Measurements from ENCODE around the gene UBE2V1.
"Not testable (repeated sequence)": the region's sequence is repeated elsewhere in the genome, so short reads cannot be mapped to it uniquely, and the experiment has no call there.

The UBE2V1 gene

DNA sequence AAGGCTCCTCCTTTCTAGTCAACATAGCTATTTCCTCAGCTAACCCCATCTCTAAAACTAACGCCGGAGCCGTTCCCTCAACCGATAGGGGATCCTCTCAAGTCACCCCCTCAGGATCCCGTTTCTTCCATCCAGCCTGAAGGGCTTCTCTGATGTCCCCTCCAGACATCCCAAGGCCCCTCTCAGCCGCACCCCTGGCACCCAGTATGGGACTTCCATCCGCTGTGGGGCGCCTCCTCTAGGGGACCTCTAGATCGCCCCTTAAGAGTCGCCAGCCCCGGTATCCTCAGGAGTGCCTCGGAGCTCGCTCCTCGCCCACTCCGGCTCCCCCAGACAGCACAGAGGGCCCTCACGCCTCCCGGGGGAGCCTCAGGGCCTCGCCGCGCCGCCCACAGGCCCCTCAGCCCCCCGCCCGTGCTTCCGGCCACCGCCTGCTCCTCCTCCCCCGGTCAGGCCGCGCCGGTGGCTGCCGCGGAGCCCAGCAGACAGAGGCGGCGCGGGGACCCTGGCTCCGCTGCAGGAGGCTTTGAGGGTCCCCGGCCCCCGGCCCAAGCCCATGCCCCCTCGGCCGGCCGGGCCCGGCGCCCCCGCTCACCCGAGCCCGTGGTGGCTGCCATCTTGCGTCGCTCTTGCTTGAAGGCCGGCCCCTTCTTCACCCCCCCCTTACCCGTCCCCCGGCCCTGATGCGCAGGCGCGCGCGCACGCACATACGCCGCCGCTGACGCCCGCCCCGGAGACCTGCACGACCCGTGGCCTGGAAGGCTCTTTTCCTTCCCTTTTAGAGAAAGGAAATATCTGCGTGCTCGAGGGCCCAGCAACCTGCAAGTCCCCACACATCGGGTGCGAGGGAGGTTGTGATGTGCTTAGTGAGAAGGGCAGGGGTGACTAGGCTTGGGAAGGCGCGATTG lies at the start of gene UBE2V1:
TSS of gene UBE2V1 (minus strand) at position 639 of the 908 bp plus-strand sequence. CDS start at position 617, 22 bp downstream.
- peak; percentile 89 to 90 for DNase-seq

DNA sequence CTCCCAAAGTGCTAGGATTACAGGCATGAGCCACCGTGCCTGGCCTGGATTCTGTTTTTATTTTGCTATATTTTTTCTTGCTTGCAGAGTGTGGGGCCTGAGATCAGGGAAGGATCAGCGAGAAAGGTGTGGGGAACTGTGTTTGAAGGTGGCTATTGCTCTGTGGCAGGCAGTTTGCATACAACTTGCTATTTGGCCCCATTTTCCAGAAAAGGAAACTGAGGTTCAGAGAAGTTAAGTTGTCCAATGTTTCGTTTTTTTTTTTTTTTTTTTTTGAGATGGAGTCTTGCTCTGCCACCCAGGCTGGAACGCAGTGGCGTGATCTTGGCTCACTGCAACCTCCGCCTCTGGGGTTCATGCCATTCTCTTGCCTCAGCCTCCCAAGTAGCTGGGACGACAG lies 48.5 kb upstream of the UBE2V1 start:
- DNase-seq: not testable (repeated sequence)

GRCh38 chr20:50153500-50154377 lies 40.8 kb upstream of the UBE2V1 start, which contains the start of gene PEDS1:
Gene PEDS1 (minus strand): TSS chr20:50153723. CDS start chr20:50153637, 86 bp downstream.
- DNase-seq: peak; percentile 80

- no peak for DNase-seq
These were observed 40.2 kb upstream of the UBE2V1 start for GRCh38 chr20:50153153-50153499.

DNA sequence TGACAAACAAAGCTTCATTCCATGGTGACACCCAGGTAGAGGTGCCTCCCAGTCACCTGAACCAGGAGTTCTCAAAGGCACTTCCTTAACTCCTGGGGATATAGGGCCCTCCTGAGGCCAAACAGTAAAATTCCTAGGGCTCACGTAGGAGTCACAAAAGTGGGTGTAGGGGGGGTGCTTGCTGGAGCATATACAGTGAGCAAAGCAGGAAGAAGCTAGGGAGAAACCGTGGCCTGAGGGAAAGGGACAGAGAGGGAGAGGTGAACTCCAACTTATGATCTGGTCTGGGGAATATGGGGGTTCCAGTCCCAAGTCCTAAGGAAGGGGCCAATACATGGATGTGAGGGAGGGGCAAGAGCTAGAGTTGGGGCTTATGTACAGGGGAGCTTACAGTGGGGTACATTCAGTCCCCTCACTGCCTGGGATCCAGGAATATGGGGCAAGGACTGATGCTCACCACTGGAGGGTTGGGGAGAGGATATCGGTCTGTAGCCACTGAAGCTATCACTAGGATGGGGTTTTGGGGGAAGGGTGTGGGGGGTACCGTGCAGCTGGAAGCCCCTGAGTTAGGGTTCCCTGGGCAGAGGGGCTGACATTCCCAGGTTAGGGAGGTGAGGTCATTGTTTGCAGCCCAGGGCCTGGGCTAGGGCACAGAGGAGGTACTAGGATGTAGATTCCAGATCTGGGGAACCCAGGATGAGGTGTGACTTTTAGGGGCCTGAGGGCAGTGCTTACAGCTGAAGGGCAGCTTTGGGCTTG lies 39.6 kb upstream of the UBE2V1 start:
- no peak for DNase-seq

GRCh38 chr20:50151034-50151743 lies 38.2 kb upstream of the UBE2V1 start:
- DNase-seq: no peak

DNA sequence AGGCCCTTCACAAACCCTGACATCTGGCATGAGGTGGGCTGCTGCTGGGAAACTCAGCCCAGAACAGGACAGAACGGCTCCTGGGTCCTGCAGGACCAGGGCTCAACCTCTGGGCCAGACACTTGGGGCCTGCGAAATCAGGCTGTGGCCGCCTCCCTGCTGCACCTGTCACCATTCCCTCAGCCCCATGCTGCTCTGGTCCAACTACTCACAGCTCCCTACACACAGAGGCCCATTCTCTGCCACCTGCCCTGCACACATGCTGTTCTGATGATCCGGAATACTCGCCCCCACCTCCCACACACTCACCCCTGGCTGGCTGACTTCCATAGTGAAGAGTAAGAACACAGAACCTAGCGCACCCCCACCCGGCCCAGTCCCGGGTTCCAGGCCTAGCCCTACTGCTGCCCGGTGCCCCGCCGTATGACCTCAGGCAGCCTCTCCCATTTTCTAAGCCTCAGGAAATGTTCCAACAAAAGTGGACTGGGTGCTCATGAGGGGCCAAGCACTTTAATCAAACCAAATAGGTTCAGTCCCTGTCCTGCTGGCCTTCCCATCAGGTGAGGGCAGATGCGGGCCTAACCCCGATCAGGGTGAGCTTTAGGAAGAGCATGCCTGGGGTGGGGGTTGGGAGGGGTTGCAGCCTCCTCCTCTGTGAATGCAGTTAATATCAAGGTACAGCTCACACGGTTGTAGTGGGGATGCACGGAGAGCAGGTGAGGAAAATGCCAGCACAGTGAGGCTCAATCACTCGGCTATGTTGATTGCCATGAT lies 36.7 kb upstream of the UBE2V1 start:
- DNase-seq: no peak

DNA sequence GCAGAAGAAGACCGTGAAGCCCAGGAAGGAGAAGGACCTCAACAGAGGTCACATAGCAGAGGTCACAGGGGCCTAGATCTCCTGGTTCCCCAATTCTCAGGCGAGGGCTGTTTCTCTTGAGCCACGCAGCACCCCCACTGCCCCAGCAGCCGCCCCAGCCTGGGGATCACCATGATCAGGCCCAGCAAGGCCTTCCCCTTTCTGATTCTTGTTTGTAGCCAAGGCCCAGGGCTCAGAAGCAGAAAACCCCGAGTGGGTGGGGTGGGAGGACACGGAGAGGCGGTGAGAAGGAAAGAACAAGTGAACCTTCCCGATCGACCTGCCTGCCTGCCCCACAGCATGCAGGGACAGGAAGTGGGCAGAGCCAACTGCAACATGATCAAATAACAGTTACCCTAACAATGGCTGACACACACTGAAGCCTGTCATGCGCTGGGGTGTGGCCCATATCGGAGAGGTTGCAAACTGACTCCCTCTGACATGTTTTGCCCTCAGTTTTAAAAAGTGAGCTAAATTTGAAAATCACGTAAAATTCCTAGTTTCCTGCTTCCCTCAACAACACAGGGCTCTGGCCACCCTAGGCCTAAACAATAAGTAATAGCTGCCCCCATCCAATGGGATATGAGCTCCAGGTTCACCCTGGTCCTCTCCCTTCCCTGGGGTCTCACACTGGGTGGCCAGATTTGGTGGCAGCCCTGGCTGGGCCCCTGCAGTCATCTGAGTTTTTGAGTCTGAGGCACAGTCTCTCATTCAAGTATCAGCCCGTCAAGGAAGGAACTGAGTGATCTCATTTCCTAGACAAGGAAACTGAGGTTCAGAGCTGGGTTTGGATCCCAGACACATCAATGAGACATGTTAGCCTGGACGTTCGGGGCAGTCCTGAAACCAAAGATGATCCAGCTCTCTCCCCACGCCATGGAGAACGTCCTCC lies 34.0 kb upstream of the UBE2V1 start:
- DNase-seq: peak; percentile 85 to 86

- no peak for DNase-seq
These were observed 33.3 kb upstream of the UBE2V1 start for GRCh38 chr20:50146214-50146613.

DNA sequence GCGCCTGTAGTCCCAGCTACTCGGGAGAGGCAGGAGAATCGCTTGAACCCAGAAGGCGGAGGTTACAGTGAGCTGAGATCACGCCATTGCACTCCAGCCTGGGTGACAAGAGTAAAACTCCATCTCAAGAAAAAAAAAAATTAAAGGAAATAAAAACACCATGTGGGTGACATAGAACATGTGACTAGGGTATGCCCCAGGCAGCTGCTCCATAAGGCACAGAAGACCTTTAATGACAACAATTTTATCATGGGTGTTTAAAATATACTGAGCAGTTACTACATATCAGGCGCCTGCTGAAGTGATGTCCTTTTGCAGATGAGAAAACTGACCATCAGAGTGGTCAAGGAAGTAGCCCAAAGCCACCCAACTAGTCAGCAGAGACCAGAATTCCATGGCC lies 32.6 kb upstream of the UBE2V1 start:
- DNase-seq: no peak

DNA sequence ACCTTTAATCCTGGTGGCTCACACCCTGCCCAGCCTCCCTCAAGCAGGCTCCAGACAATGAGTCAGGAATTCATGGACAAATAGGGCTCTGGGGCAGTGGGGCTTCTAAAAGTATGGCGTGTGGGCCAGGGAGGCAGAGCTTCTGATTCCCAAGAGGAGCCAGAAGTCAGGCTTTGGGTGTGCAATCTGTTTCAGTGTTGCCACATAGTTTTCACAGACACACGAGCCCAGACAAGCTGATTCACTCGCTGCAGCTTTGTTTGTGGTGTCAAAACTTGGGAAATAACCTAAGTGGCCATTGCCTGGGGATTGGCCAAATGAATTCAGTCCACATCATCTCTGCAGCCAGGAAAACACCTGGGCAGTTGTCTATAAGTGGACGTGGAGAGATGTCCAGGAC lies 31.4 kb upstream of the UBE2V1 start:
- DNase-seq: peak in 1 of 2 donors; percentile 68

- DNase-seq: no peak
These were observed 29.9 kb upstream of the UBE2V1 start for GRCh38 chr20:50142812-50143211.

DNA sequence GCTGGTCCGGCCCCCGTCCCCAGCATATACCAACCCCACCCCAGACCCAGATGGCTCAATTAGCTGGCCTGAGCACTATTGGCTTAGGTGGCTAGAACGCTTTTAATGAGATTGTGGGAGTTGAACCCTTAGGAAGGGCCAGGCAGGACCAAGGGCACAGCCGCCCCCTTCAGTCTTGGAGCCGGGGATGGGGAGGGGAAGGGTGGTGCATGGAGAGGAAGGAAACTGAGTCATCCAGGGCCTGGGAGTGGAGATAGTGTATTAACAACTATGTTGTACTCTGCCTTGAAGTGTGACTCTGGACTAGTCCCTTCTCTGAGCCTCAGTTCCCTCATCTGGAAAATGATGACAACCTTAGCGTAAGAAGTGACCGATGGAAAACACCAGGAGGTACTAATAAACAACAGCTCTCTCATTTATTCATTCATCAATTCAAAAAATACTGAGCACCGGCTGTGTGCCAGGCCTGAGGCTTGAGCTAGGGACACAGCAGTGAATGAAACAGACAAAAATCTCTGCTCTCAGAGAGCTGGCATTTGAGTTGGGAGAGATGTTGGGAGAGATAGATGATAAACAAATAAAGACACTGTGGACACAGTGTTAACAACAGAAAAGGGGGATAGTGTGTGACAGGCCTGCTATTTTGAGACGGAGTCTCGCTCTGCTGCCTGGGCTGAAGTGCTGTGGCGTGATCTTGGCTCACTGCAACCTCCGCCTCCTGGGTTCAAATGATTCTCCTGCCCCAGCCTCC lies 29.0 kb upstream of the UBE2V1 start:
- no peak for DNase-seq

DNA sequence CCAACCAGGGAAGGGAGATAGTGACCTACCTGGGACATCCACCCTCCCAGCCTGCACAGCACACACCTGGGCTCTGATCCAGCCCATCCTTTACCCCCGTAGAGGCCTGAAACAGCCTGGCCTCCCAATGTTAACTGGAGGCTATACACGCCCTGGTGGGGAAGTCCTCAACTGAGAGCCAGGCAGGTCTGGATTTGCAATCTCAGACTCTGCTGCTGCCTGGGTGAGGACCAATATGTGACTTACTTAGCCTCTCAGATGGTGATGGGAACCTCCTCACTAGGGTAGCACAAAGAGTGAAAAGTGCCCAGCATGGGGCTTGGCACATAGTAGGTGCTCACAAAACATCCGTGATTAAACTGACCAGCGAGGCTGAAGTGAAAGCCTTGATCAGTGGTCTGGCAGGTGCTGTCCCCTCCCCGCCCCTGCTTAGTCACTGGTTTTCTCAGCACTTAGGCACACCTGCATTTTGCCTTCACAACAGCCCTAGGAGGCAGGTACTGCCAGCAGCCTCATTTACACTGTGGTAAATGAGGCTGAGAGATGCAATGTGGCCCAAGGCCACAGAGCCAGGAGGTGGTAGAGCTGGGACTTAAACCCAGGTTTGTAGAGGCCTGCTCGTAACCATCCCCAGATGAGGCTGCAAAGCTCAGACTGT lies 28.2 kb upstream of the UBE2V1 start:
- DNase-seq: no peak

- DNase-seq: no peak
These were observed 27.4 kb upstream of the UBE2V1 start for GRCh38 chr20:50140339-50140859.

GRCh38 chr20:50138479-50139393 lies 25.8 kb upstream of the UBE2V1 start:
- DNase-seq: no peak

- DNase-seq: no peak
These were observed 25.1 kb upstream of the UBE2V1 start for GRCh38 chr20:50138120-50138478.

DNA sequence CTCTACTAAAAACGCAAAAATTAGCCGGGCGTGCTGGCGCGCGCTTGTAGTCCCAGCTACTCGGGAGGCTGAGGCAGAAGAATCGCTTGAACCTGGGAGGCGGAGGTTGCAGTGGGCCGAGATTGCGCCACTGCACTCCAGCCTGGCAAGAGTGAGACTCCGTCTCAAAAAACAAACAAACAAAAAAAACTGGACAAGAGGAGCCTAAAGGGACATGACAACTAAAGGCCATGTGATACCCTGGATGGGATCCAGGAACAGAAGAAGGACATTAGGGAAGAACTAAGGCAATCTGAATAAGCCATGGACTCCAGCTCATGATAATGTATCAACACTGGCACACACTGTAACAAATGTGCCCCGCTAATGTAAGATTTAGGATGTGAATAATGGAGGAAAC lies 24.8 kb upstream of the UBE2V1 start:
- not testable (repeated sequence) for DNase-seq
